Suprapubic skin (tissue), 3 donors: ENCODE data around the gene CD40.

ENCODE experiments used
- POLR2AphosphoS5 ChIP-seq, 3 donors: sonication (generic); formaldehyde crosslinking; IDR thresholded peaks; one replicate each; pipeline ENCODE4 v1.6.1; 2017; ENCODE audit warnings: antibody characterized with exemption in 3 of 3
- TF ChIP-seq, protein P1 (sequence below), 2 donors: fragments of 200-600 bp in 1 of 2; fragments of 450-650 bp in 1 of 2; sonication (generic) in 1 of 2; IDR thresholded peaks; one replicate each; pipeline ENCODE4 v1.5.1; 2016 to 2019; ENCODE audit warnings: antibody characterized with exemption in 2 of 2, mild to moderate bottlenecking in 1 of 2, moderate library complexity in 1 of 2

GRCh38 chr20:46159101-46159897 is 41.2 kb downstream of the CD40 start:
- TF ChIP-seq POLR2AphosphoS5 (IDR thresholded peaks at IDR 0.05): no peak
- TF ChIP-seq, protein P1, sequence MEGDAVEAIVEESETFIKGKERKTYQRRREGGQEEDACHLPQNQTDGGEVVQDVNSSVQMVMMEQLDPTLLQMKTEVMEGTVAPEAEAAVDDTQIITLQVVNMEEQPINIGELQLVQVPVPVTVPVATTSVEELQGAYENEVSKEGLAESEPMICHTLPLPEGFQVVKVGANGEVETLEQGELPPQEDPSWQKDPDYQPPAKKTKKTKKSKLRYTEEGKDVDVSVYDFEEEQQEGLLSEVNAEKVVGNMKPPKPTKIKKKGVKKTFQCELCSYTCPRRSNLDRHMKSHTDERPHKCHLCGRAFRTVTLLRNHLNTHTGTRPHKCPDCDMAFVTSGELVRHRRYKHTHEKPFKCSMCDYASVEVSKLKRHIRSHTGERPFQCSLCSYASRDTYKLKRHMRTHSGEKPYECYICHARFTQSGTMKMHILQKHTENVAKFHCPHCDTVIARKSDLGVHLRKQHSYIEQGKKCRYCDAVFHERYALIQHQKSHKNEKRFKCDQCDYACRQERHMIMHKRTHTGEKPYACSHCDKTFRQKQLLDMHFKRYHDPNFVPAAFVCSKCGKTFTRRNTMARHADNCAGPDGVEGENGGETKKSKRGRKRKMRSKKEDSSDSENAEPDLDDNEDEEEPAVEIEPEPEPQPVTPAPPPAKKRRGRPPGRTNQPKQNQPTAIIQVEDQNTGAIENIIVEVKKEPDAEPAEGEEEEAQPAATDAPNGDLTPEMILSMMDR (IDR thresholded peaks at IDR 0.05): no peak
